Subcutaneous abdominal adipose tissue (tissue), 5 donors: Measurements from ENCODE around the gene UBA52.
"Not testable (repeated sequence)": the region's sequence is repeated elsewhere in the genome, so short reads cannot be mapped to it uniquely, and the experiment has no call there.

ENCODE experiments used
- H3K27ac ChIP-seq: one replicate; pipeline ENCODE4 v1.7.0; 2013; ENCODE audit warnings: low read depth, mild to moderate bottlenecking, inconsistent platforms, low read length, moderate library complexity
- H3K27me3 ChIP-seq, 5 donors: one replicate each; pipeline ENCODE4 v1.7.0; 2013; ENCODE audit warnings: low read length in 5 of 5, inconsistent platforms in 1 of 5; ENCODE audit not compliant: control insufficient read depth in 5 of 5, insufficient read depth in 4 of 5
- H3K36me3 ChIP-seq, 5 donors: one replicate each; pipeline ENCODE4 v1.7.0; 2013; ENCODE audit warnings: low read length in 5 of 5; ENCODE audit not compliant: control insufficient read depth in 5 of 5, insufficient read depth in 5 of 5
- H3K4me1 ChIP-seq, 5 donors: one replicate each; pipeline ENCODE4 v1.7.0; 2013; ENCODE audit warnings: low read length in 5 of 5, mild to moderate bottlenecking in 3 of 5, moderate library complexity in 1 of 5; ENCODE audit not compliant: control insufficient read depth in 5 of 5, insufficient read depth in 5 of 5
- H3K4me3 ChIP-seq, 5 donors: one replicate each; pipeline ENCODE4 v1.7.0; 2013; ENCODE audit warnings: low read length in 5 of 5, low read depth in 1 of 5
- H3K9ac ChIP-seq, 5 donors: one replicate each; pipeline ENCODE4 v1.7.0; 2013; ENCODE audit warnings: low read length in 5 of 5, mild to moderate bottlenecking in 4 of 5, moderate library complexity in 3 of 5
- H3K9me3 ChIP-seq, 5 donors: one replicate each; pipeline ENCODE4 v1.7.0; 2013; ENCODE audit warnings: low read length in 5 of 5; ENCODE audit not compliant: control insufficient read depth in 5 of 5
- donor health status: healthy.
- donor health status: healthy.
- donor health status: healthy.
- donor health status: healthy.
- donor health status: healthy.

Gene UBA52

GRCh38 chr19:18591735-18592385, 20.2 kb downstream of the UBA52 start:
- Histone ChIP-seq H3K27ac (no peak overlapping the region), H3K27me3 (peaks cover 0 to 7% (median 2%) of the 10 kb centered on the region in 5 donors), H3K4me1 (peaks cover 0 to 59% (median 47%) of the 10 kb centered on the region in 5 donors), H3K4me3 (no peak overlapping the region), H3K9me3 (no peaks in the 10 kb centered on the region), H3K9ac (no peak overlapping the region), H3K36me3 (peaks cover 0 to 10% (median 7%) of the 10 kb centered on the region in 5 donors)

DNA sequence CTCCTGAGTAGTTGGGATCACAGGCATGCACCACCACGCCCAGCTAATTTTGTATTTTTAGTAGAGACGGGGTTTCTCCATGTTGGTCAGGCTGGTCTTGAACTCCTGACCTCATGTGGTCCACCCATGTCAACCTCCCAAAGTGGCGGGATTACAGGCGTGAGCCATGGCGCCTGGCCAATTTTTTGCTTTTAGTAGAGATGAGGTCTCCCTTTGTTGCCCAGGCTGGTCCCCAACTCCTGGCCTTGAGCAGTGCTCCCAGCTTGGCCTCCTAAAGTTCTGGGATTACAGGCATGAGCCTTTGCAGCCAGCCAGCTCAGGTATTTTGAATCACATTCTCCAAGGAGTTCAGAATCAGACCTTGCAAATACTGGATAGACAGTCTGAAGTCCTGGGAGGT, 21.1 kb downstream of the UBA52 start:
- not testable (repeated sequence) for H3K27me3 ChIP-seq, H3K9me3 ChIP-seq, H3K9ac ChIP-seq, H3K27ac ChIP-seq, H3K4me3 ChIP-seq
- Histone ChIP-seq H3K36me3 (peaks cover 0 to 10% (median 7%) of the 10 kb centered on the region in 5 donors), H3K4me1 (peaks cover 0 to 60% (median 45%) of the 10 kb centered on the region in 5 donors)

DNA sequence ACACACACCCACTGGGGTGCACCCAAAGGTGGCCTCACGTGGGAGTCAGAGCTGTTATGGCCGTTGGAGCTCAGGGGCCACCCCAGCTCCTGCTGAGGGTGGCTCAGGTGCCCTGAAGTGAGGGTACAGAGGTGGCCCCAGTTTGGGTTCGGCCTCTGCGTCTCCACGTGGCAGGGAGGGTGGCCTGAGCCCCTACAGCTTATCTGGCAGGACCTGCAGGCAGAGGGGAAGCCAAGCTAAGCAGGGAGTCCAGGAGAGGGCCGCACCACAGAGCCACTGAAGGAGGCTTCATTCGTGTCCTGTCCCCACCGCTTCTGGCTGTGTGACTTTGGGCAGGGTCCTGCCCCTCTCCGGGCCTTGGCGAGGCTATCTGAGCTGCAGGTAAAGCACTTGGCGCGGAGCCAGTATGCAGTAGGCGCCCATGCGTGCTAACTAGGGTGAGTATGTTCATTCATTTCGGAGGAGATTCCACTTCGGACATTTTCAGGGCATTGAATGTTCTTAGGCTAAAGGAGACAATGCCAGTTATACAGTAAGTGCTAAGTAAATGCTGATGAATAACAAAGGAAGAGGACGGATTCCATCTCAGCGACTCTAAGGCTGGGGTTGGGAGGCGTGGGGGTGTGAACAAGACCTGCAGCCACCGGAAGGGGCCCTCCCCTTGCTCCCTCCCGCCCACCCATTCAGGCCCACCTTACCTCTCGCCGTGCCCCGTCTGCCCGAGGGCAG, 21.9 kb downstream of the UBA52 start:
- Histone ChIP-seq H3K4me1 (peaks cover 0 to 52% (median 37%) of the 10 kb centered on the region in 5 donors), H3K9me3 (no peaks in the 10 kb centered on the region), H3K4me3 (no peak overlapping the region), H3K27me3 (peaks cover 0 to 16% (median 11%) of the 10 kb centered on the region in 5 donors), H3K27ac (no peak overlapping the region), H3K9ac (no peak overlapping the region), H3K36me3 (peaks cover 0 to 10% (median 7%) of the 10 kb centered on the region in 5 donors)

- H3K9me3 ChIP-seq: no peaks in the 10 kb centered on the region
- peak overlapping the region in 4 of 5 donors; percentile 11 to 50 (median 42) for H3K4me3 ChIP-seq
- peak overlapping the region in 2 of 5 donors; percentile 4 to 48 for H3K9ac ChIP-seq
- H3K27me3 ChIP-seq: peaks cover 2 to 22% (median 16%) of the 10 kb centered on the region in 5 donors
- H3K27ac ChIP-seq: no peak overlapping the region
- H3K36me3 ChIP-seq: peaks cover 0 to 10% (median 7%) of the 10 kb centered on the region in 5 donors
- peaks cover 0 to 45% (median 32%) of the 10 kb centered on the region in 5 donors for H3K4me1 ChIP-seq
Measured at GRCh38 chr19:18594096-18594823, 22.6 kb downstream of the UBA52 start.

- H3K27me3 ChIP-seq: peaks cover 8 to 28% (median 23%) of the 10 kb centered on the region in 5 donors
- H3K27ac ChIP-seq: no peak overlapping the region
- peak overlapping the region in 4 of 5 donors; percentile 11 to 50 (median 42) for H3K4me3 ChIP-seq
- peak overlapping the region in 2 of 5 donors; percentile 4 to 48 for H3K9ac ChIP-seq
- H3K36me3 ChIP-seq: peaks cover 0 to 10% (median 7%) of the 10 kb centered on the region in 5 donors
- no peaks in the 10 kb centered on the region for H3K9me3 ChIP-seq
- H3K4me1 ChIP-seq: peaks cover 0 to 38% (median 25%) of the 10 kb centered on the region in 5 donors
Measured at GRCh38 chr19:18594824-18595373, 23.2 kb downstream of the UBA52 start.

- no peak overlapping the region for H3K9ac ChIP-seq
Measured at GRCh38 chr19:18595475-18595874, 23.8 kb downstream of the UBA52 start.

GRCh38 chr19:18596752-18597157, 25.1 kb downstream of the UBA52 start:
- Histone ChIP-seq H3K36me3 (peaks cover 0 to 3% (median 0%) of the 10 kb centered on the region in 5 donors), H3K4me3 (no peak overlapping the region), H3K27me3 (peaks cover 9 to 29% (median 24%) of the 10 kb centered on the region in 5 donors), H3K9me3 (no peaks in the 10 kb centered on the region), H3K4me1 (peaks cover 0 to 31% (median 14%) of the 10 kb centered on the region in 5 donors), H3K9ac (no peak overlapping the region), H3K27ac (no peak overlapping the region)

More at GRCh38 chr19:18595475-18595874, 23.8 kb downstream of the UBA52 start:
- H3K27ac ChIP-seq: no peak overlapping the region
- no peak overlapping the region for H3K4me3 ChIP-seq
- peaks cover 0 to 10% (median 7%) of the 10 kb centered on the region in 5 donors for H3K36me3 ChIP-seq
- H3K9me3 ChIP-seq: no peaks in the 10 kb centered on the region
- H3K27me3 ChIP-seq: peaks cover 9 to 29% (median 24%) of the 10 kb centered on the region in 5 donors
- H3K4me1 ChIP-seq: peaks cover 0 to 33% (median 20%) of the 10 kb centered on the region in 5 donors

DNA sequence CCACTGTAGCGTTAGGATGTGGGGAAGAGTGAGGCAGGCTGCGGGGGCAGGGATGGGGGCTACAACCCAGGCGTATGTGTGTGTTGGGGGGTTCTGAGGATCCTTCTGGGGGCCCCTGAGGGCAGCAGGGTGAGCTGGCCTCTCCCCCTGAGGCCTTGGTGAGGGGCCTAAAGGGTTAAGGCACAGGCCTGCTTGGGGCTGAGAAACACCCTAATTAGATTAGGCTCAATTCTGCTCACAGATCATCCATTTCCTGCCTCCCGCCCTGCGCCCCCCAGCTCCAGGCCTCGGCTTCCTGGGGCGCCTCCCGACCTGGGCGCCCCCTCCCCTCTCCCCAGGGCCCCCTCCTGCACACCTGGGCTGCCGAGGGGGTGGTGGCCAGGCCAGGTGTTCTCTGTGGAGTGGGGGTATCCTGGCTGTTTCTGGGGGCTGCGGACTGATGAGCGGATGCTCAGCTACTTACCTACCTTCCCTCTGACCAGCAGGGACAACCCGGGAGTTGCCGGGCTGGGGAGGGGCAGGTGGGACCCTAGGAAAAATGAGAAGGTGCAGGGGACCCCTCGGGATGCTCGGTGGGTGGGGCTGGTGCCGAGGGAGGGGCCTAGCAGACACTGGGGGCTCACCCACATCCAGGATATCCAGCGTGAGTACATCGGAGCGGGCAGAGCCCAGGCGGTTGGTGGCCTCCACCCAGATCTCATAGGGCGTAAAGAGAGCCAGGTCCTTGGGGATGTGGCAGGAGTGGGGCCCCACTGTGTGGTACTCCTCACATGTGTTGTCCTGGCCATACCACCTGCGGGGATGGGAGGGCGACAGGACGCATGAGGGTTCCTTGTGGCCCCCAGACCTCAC, 26.4 kb downstream of the UBA52 start:
- no peak overlapping the region for H3K27ac ChIP-seq
- peaks cover 9 to 32% (median 24%) of the 10 kb centered on the region in 5 donors for H3K27me3 ChIP-seq

DNA sequence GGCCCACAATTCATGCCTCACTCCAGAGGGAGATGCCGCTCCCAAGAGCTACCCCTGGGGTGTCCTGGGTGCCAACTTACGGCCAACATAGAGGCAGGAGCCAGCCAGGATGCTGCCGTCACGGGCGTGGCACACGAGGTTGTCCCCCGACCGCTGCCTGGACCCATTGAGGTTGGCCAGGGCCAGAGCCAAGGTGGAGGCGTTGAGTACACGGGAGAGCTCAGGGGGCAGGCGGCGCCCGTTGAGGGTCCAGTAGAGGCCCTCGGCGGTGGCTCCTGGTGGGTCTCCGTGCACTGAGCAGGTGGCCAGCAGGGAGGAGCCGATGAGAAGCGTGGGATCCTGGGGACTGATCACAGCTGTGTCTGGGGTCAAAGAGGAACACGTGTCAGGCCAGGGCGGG, 27.8 kb downstream of the UBA52 start:
- H3K4me1 ChIP-seq: peaks cover 0 to 16% (median 9%) of the 10 kb centered on the region in 5 donors

More for the DNA sequence above, 26.4 kb downstream of the UBA52 start:
- H3K4me1 ChIP-seq: peaks cover 0 to 24% (median 7%) of the 10 kb centered on the region in 5 donors
- H3K4me3 ChIP-seq: no peak overlapping the region
- no peaks in the 10 kb centered on the region for H3K36me3 ChIP-seq
- H3K9ac ChIP-seq: no peak overlapping the region
- H3K9me3 ChIP-seq: no peaks in the 10 kb centered on the region

More for the DNA sequence above, 27.8 kb downstream of the UBA52 start:
- Histone ChIP-seq H3K36me3 (no peaks in the 10 kb centered on the region), H3K9me3 (no peaks in the 10 kb centered on the region), H3K4me3 (no peak overlapping the region), H3K27me3 (peaks cover 15 to 45% (median 36%) of the 10 kb centered on the region in 5 donors), H3K9ac (no peak overlapping the region), H3K27ac (no peak overlapping the region)
